DND-41 (cell line): ENCODE data around the gene SLC25A10.

Source experiments
- EZH2 ChIP-seq: IDR thresholded peaks from 3 replicates; pipeline ENCODE4 v1.6.1; 2012; ENCODE audit warnings: borderline replicate concordance, low read depth, mild to moderate bottlenecking, moderate library complexity, low read length, inconsistent platforms; ENCODE audit not compliant: severe bottlenecking
- TF ChIP-seq, protein P1 (sequence below): IDR thresholded peaks from 2 replicates; pipeline ENCODE4 v1.5.1; 2012; ENCODE audit warnings: borderline replicate concordance, low read length, moderate library complexity, mild to moderate bottlenecking; ENCODE audit not compliant: poor library complexity, severe bottlenecking; ENCODE audit errors: extremely low read depth

DNA sequence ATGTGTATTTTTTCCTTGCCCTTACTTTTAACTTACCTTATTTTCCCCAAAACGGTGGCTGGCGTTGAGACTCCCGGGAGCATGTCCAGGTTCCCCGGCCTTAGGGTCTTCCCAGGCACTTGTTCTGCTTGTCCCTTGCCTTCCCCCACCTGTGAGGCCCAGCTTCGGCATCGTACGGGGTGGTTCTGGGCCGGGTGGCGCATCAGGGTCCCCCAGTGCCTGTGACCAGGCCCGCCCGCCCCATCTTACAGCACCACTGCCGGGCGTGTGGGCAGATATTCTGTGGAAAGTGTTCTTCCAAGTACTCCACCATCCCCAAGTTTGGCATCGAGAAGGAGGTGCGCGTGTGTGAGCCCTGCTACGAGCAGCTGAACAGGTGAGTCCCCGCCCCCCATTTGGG lies 20.9 kb upstream of the SLC25A10 start:
- TF ChIP-seq, protein P1, sequence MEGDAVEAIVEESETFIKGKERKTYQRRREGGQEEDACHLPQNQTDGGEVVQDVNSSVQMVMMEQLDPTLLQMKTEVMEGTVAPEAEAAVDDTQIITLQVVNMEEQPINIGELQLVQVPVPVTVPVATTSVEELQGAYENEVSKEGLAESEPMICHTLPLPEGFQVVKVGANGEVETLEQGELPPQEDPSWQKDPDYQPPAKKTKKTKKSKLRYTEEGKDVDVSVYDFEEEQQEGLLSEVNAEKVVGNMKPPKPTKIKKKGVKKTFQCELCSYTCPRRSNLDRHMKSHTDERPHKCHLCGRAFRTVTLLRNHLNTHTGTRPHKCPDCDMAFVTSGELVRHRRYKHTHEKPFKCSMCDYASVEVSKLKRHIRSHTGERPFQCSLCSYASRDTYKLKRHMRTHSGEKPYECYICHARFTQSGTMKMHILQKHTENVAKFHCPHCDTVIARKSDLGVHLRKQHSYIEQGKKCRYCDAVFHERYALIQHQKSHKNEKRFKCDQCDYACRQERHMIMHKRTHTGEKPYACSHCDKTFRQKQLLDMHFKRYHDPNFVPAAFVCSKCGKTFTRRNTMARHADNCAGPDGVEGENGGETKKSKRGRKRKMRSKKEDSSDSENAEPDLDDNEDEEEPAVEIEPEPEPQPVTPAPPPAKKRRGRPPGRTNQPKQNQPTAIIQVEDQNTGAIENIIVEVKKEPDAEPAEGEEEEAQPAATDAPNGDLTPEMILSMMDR, result no peak
- TF ChIP-seq EZH2, result no peak
